Suprapubic skin (tissue), 4 donors: ENCODE measurements around the gene RAB31. TPM values are rescaled to one million over a fixed set of nuclear protein-coding genes. Genes with fewer than 3 reads are reported as not detected.
"Not testable (repeated sequence)": the region's sequence is repeated elsewhere in the genome, so short reads cannot be mapped to it uniquely, and the experiment has no call there.

ENCODE experiments used
- DNase-seq, 2 donors: peaks; one replicate each; pipeline ENCODE4 v3.0.0-alpha.2; 2019; ENCODE audit warnings: low spot score in 2 of 2
- H3K27ac ChIP-seq: fragments of 200-600 bp; sonication (generic); one replicate; pipeline ENCODE4 v1.5.1; 2019
- H3K27me3 ChIP-seq: fragments of 200-600 bp; sonication (generic); one replicate; pipeline ENCODE4 v1.5.1; 2019
- H3K36me3 ChIP-seq: fragments of 200-600 bp; sonication (generic); one replicate; pipeline ENCODE4 v1.5.1; 2019
- H3K4me1 ChIP-seq: fragments of 200-600 bp; sonication (generic); one replicate; pipeline ENCODE4 v1.5.1; 2019
- H3K4me3 ChIP-seq: fragments of 200-600 bp; sonication (generic); one replicate; pipeline ENCODE4 v1.5.1; 2019; ENCODE audit warnings: mild to moderate bottlenecking
- H3K9me3 ChIP-seq: fragments of 200-600 bp; sonication (generic); one replicate; pipeline ENCODE4 v1.5.1; 2019
- CTCF ChIP-seq, 2 donors: fragments of 200-600 bp in 1 of 2; fragments of 450-650 bp in 1 of 2; sonication (generic) in 1 of 2; IDR thresholded peaks; one replicate each; pipeline ENCODE4 v1.5.1; 2016 to 2019; ENCODE audit warnings: antibody characterized with exemption in 2 of 2, mild to moderate bottlenecking in 1 of 2, moderate library complexity in 1 of 2
- EP300 ChIP-seq: sonication (generic); formaldehyde crosslinking; IDR thresholded peaks from one replicate; pipeline ENCODE4 v1.6.1; 2017; ENCODE audit warnings: antibody characterized with exemption
- POLR2A ChIP-seq, 2 donors: fragments of 450-650 bp; IDR thresholded peaks; one replicate each; pipeline ENCODE4 v1.6.1; 2017; ENCODE audit warnings: antibody characterized with exemption in 2 of 2, mild to moderate bottlenecking in 2 of 2, moderate library complexity in 2 of 2
- POLR2AphosphoS5 ChIP-seq, 3 donors: sonication (generic); formaldehyde crosslinking; IDR thresholded peaks; one replicate each; pipeline ENCODE4 v1.6.1; 2017; ENCODE audit warnings: antibody characterized with exemption in 3 of 3
- WGBS: methylation state at CpG from one replicate; pipeline ENCODE4 v1.1.5; 2018; 5-methylcytosine and 5-hydroxymethylcytosine counted together
- total RNA-seq, 4 donors: library from RNA; depleted of rRNA; stranded (reverse); fragments of >200 nt; gene quantifications; one replicate each; pipeline ENCODE4 v1.1.0, GENCODE V29; 2016

RAB31 gene
- total RNA-seq, 4 donors from 2014 or later = 5.8 to 15.2 (median 11.4) TPM

DNA sequence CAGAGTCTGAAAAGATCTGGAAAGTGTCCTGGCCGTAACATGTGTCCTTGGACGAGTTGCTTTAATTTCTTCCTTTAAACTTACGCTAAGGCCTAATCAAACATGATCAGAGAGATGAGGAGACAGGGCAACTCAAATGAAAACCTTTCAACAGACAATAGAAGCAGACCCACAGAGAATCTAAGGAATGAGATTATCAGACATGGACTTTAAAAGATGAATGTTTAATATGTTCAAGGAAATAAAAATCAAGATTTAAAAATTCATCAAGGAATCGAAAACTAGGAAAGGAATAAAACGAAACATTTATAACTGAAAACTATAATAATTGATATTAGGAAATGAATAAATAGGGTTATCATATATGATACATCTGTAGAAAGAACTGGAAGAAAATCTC, 55.1 kb downstream of the RAB31 start:
- Histone ChIP-seq H3K27me3 (no peaks in the 10 kb centered on the region), H3K36me3 (no peaks in the 10 kb centered on the region), H3K4me3 (no peak overlapping the region), H3K4me1 (peaks cover 9% of the 10 kb centered on the region), H3K27ac (no peak overlapping the region), H3K9me3 (no peaks in the 10 kb centered on the region)
- DNase-seq = no peak
- no peak for TF ChIP-seq POLR2A (IDR thresholded peaks at IDR 0.05)
- no peak for TF ChIP-seq CTCF (IDR thresholded peaks at IDR 0.05)
- TF ChIP-seq EP300 = no peak
- TF ChIP-seq POLR2AphosphoS5 (IDR thresholded peaks at IDR 0.05) = no peak
- 93% methylated on average over 5 of the region's 5 CpGs for WGBS

DNA sequence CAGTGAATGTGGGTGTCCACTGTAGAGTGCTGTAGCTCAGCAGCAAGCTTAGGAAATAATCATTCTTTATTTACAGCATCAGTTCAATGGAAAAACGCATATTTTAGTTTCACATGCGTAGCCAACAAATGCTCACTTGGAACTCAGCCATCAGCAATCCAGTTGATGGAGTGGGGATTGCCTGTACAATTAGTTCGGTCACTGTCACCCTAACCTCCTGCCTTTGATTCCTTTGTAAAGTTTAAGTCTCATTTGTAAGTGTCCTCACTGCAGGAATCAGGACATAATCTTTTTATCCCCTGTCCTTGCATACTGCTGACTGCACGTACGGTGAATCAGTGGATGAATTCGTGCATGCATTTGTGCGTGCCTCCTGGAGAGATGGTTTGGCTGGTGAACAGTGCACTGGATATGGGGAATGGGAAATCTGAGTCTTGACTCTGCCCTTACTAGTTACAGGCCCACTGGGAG, 55.9 kb downstream of the RAB31 start:
- no peak overlapping the region for H3K27ac ChIP-seq
- no peaks in the 10 kb centered on the region for H3K36me3 ChIP-seq
- H3K4me3 ChIP-seq = no peak overlapping the region
- H3K27me3 ChIP-seq = no peaks in the 10 kb centered on the region
- TF ChIP-seq CTCF (IDR thresholded peaks at IDR 0.05) (no peak), POLR2AphosphoS5 (IDR thresholded peaks at IDR 0.05) (no peak), EP300 (no peak), POLR2A (IDR thresholded peaks at IDR 0.05) (no peak)
- H3K4me1 ChIP-seq = peaks cover 9% of the 10 kb centered on the region
- no peaks in the 10 kb centered on the region for H3K9me3 ChIP-seq
- DNase-seq = no peak
- 78% methylated on average over 7 of the region's 7 CpGs for WGBS

- no peak overlapping the region for H3K4me3 ChIP-seq
- no peak for DNase-seq
- 59% methylated on average over 4 of the region's 4 CpGs for WGBS
- H3K36me3 ChIP-seq = no peaks in the 10 kb centered on the region
- H3K4me1 ChIP-seq = peaks cover 9% of the 10 kb centered on the region
- H3K27me3 ChIP-seq = no peaks in the 10 kb centered on the region
- TF ChIP-seq POLR2A (IDR thresholded peaks at IDR 0.05) = no peak
- no peak for TF ChIP-seq POLR2AphosphoS5 (IDR thresholded peaks at IDR 0.05)
- no peak for TF ChIP-seq CTCF (IDR thresholded peaks at IDR 0.05)
- no peak for TF ChIP-seq EP300
- H3K9me3 ChIP-seq = no peaks in the 10 kb centered on the region
- H3K27ac ChIP-seq = no peak overlapping the region
Measured at GRCh38 chr18:9765501-9765900, 57.4 kb downstream of the RAB31 start.

DNA sequence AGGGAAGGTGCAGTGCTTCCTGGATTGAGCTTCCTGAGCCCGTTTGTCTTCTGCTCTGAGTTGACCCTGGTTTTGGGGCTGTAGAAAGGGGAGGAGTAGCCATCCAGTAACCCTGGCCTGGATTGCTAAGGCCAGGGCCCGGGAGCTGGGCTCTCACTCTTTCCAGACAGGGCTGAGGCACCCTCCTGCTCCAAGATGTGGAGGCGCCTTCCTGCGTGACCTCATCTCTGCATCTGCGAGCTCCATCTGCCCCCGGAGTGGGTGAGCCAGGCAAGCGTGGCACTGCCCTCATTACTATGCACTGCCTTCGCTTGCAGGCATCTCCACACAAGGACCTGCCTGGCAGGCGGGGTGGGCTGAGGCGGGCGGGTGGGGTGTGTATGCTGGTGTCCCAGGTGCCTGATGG, 58.0 kb downstream of the RAB31 start:
- H3K27ac ChIP-seq = no peak overlapping the region
- no peaks in the 10 kb centered on the region for H3K9me3 ChIP-seq
- H3K27me3 ChIP-seq = no peaks in the 10 kb centered on the region
- H3K4me1 ChIP-seq = peaks cover 9% of the 10 kb centered on the region
- TF ChIP-seq CTCF (IDR thresholded peaks at IDR 0.05) (no peak), POLR2A (IDR thresholded peaks at IDR 0.05) (no peak), POLR2AphosphoS5 (IDR thresholded peaks at IDR 0.05) (no peak), EP300 (no peak)
- no peak overlapping the region for H3K4me3 ChIP-seq
- H3K36me3 ChIP-seq = no peaks in the 10 kb centered on the region
- WGBS = 45% methylated on average over 6 of the region's 11 CpGs
- DNase-seq = no peak

GRCh38 chr18:9766740-9767139, 58.6 kb downstream of the RAB31 start:
- Histone ChIP-seq H3K4me1 (peaks cover 13% of the 10 kb centered on the region), H3K27ac (no peak overlapping the region), H3K27me3 (no peaks in the 10 kb centered on the region), H3K4me3 (no peak overlapping the region), H3K36me3 (no peaks in the 10 kb centered on the region), H3K9me3 (no peaks in the 10 kb centered on the region)
- 44% methylated on average over 1 of the region's 1 CpG for WGBS
- DNase-seq = no peak
- TF ChIP-seq POLR2AphosphoS5 (IDR thresholded peaks at IDR 0.05) (no peak), CTCF (IDR thresholded peaks at IDR 0.05) (no peak), EP300 (no peak), POLR2A (IDR thresholded peaks at IDR 0.05) (no peak)

DNA sequence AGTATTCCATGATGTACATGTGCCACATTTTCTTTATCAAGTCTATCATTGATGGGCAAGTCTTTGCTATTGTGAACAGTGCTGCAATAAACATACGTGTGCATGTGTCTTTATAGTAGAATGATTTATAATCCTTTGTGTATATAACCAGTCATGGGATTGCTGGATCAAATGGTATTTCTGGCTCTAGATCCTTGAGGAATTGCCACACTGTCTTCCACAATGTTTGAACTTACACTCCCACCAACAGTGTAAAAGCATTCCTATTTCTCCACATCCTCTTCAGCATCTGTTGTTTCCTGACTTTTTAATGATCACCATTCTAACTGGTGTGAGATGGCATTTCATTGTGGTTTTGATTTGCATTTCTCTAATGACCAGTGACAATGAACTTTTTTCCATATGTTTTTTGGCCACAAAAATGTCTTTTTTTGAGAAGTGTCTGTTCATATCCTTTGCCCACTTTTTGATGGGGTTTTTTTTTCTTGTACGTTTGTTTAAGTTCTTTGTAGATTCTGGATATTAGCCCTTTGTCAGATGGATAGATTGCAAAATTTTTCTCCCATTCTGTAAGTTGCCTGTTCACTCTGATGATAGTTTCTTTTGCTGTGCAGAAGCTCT, 60.1 kb downstream of the RAB31 start:
- H3K27me3 ChIP-seq, H3K4me3 ChIP-seq, H3K9me3 ChIP-seq, DNase-seq, H3K27ac ChIP-seq, H3K36me3 ChIP-seq: not testable (repeated sequence)
- H3K4me1 ChIP-seq = peaks cover 13% of the 10 kb centered on the region
- 95% methylated on average over 2 of the region's 2 CpGs for WGBS

DNA sequence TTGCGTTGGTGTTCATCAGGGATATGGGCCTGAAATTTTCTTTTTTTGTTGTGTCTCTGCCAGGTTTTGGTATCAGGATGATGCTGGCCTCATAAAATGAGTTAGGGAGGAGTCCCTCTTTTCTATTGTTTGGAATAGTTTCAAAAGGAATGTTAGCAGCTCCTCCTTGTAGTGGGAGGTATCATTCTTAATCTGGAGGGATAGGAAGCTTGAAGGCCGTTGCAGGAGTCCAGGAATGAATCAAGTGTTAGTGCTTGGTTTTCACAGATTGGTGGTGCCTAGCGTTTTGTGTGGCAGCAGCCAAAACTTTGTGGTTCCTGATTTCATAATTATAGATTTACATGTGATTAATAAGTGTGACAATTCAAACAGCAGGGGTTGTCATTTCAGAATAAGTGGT, 62.0 kb downstream of the RAB31 start:
- not testable (repeated sequence) for DNase-seq, H3K9me3 ChIP-seq, H3K27me3 ChIP-seq, H3K36me3 ChIP-seq, H3K4me3 ChIP-seq, H3K27ac ChIP-seq
- H3K4me1 ChIP-seq = peaks cover 13% of the 10 kb centered on the region
- WGBS = 54% methylated on average over 3 of the region's 3 CpGs
